ENCODE measurements around the gene FBH1. TPM values are rescaled to one million over a fixed set of nuclear protein-coding genes. Genes with fewer than 3 reads are reported as not detected.

Gene FBH1
- total and polyA plus RNA-seq, 9 of the 15 experiments (the other 6 are each of a cell fraction or from before 2014, with no cell fraction given): 13.4 to 108 (median 77.8) TPM

GRCh38 chr10:5897053-5897340 lies 7.0 kb downstream of the FBH1 start (continued):
- TF ChIP-seq MAX (CRISPR knock-in tag; IDR thresholded peaks at IDR 0.05) (no peak), ATF1 (CRISPR knock-in tag; IDR thresholded peaks at IDR 0.05) (no peak), ATF1 (tag; IDR thresholded peaks at IDR 0.05) (0 out of 2 replicates have a peak, but pooled peaks have one; percentile 22), ZNF766 (CRISPR knock-in tag; conservative IDR thresholded peaks at IDR 0.05) (peak; percentile 31; the same call in 1 of the 2 replicates), TCF3 (CRISPR knock-in tag; IDR thresholded peaks at IDR 0.05) (no peak), PKNOX1 (IDR thresholded peaks at IDR 0.05) (peak; percentile 76)

GRCh38 chr10:5897504-5897903 lies 7.5 kb downstream of the FBH1 start:
- H3K27me3 ChIP-seq (ENCODE audit: control insufficient read depth in 2 of 2, insufficient read depth in 2 of 2, low read length in 2 of 2): no peaks in the 10 kb centered on the region
- H3K79me2 ChIP-seq (ENCODE audit: control insufficient read depth, insufficient read depth, low read length): peaks cover 92% of the 10 kb centered on the region
- H3K9me3 ChIP-seq (replicated peaks; ENCODE audit: control insufficient read depth, insufficient read depth, low read depth, low read length): peaks cover 3% of the 10 kb centered on the region; the same call in 1 of the 2 replicates
- 15% methylated on average over 8 of the region's 8 CpGs for WGBS (ENCODE audit: insufficient coverage, low coverage, missing lambda C conversion rate)
- BruUV-seq (replicated peaks): no TSS peak
- peaks cover 44 to 59% of the 10 kb centered on the region in 2 experiments for H3K4me1 ChIP-seq (replicated peaks in 1 of 2; ENCODE audit: control insufficient read depth in 2 of 2, insufficient read depth in 2 of 2, low read length in 2 of 2)
- peak overlapping the region; percentile 9; the same call in 1 of the 2 replicates for H3K4me3 ChIP-seq
- H4K20me1 ChIP-seq (replicated peaks; ENCODE audit: control insufficient read depth, insufficient read depth, low read length): peaks cover 15% of the 10 kb centered on the region; the same call in 1 of the 2 replicates
- intact Hi-C loops (cut with micrococcal nuclease): no loop called here
- peak overlapping the region; percentile 22 to 69; a peak in 3 of 4 replicates for H3K9ac ChIP-seq (ENCODE audit: insufficient read depth in 1 of 2, low read depth in 2 of 2, low read length in 2 of 2)
- H3K4me2 ChIP-seq (ENCODE audit: insufficient read depth, low read length): peak overlapping the region; percentile 70
- POLR2A ChIA-PET: interaction anchor here (1.3 kb wide), 2 partner anchors 84 to 227 kb away, joined by 3 to 4 read pairs; partner anchors contain the start of gene GDI2
- ATAC-seq (peak; percentile 34), FAIRE-seq (peak; percentile 51), DNase-seq (ENCODE audit: extremely low read depth in 1 of 4, low spot score in 3 of 4) (peak in 2 of 4 experiments; percentile 59 to 77)
- H2AFZ ChIP-seq (ENCODE audit: low read depth, low read length): no peak overlapping the region
- H3K27ac ChIP-seq (ENCODE audit: extremely low read depth, low read depth, low read length): peak overlapping the region; percentile 82
- H3K9me1 ChIP-seq (ENCODE audit: control insufficient read depth, insufficient read depth, low read length): peaks cover 3% of the 10 kb centered on the region
- CTCF ChIA-PET (ENCODE audit: low intra/inter-chr PET ratio): no interaction called here
- in situ Hi-C loops (cut with MboI): no loop called here
- peaks cover 66% of the 10 kb centered on the region for H3K36me3 ChIP-seq (ENCODE audit: control insufficient read depth, insufficient read depth, low read length)
- TF ChIP-seq RNF219 (CRISPR knock-in tag; IDR thresholded peaks at IDR 0.05) (no peak), ZNF146 (CRISPR knock-in tag; IDR thresholded peaks at IDR 0.05; ENCODE audit: unreplicated experiment) (no peak), CBX5 (IDR thresholded peaks at IDR 0.05; ENCODE audit: borderline replicate concordance, low read depth) (no peak), ZBTB43 (CRISPR knock-in tag; IDR thresholded peaks at IDR 0.05) (no peak), ETV6 (IDR thresholded peaks at IDR 0.05; ENCODE audit: borderline replicate concordance in 1 of 2, low read depth in 2 of 2, low read length in 1 of 2) (no peak), ETV6 (CRISPR knock-in tag; IDR thresholded peaks at IDR 0.05; ENCODE audit: borderline replicate concordance) (no peak), MAFF (IDR thresholded peaks at IDR 0.05; ENCODE audit: low read length) (no peak), SAFB (IDR thresholded peaks at IDR 0.05; ENCODE audit: borderline replicate concordance, low read depth, low read length) (no peak), CREM (IDR thresholded peaks at IDR 0.05; ENCODE audit: low read depth) (no peak), CBFA2T3 (IDR thresholded peaks at IDR 0.05) (peak; percentile 55; the same call in 1 of the 2 replicates), TSC22D4 (tag; IDR thresholded peaks at IDR 0.05) (no peak), SPI1 (IDR thresholded peaks at IDR 0.05; ENCODE audit: borderline replicate concordance, low read depth, low read length) (peak; percentile 68; the same call in 1 of the 2 replicates)

All from K562 (cell line).